GM12878 (cell line): Measurements from ENCODE around the gene GPC3.

Source experiments
- CTCF ChIP-seq, 3 experiments: IDR thresholded peaks in 2 of 3; conservative IDR thresholded peaks in 1 of 3; 2 replicates each; pipeline ENCODE4 v1.5.1; 2011; ENCODE audit warnings: low read depth in 3 of 3, low read length in 3 of 3, mild to moderate bottlenecking in 3 of 3, control low read depth in 2 of 3, moderate library complexity in 2 of 3, inconsistent platforms in 1 of 3, mixed read lengths in 1 of 3; ENCODE audit not compliant: control insufficient read depth in 2 of 3, insufficient read depth in 1 of 3; ENCODE audit errors: extremely low read depth in 1 of 3
- GABPA ChIP-seq: IDR thresholded peaks from 2 replicates; pipeline ENCODE4 v1.6.1; 2014; ENCODE audit warnings: antibody characterized with exemption, low read depth, mild to moderate bottlenecking, inconsistent platforms
- HDAC6 ChIP-seq: fragments of 200-600 bp; sonication (generic); IDR thresholded peaks from one replicate; pipeline ENCODE4 v1.8.0; 2017; ENCODE audit warnings: antibody characterized with exemption; ENCODE audit not compliant: unreplicated experiment
- POLR2A ChIP-seq: IDR thresholded peaks from 2 replicates; pipeline ENCODE4 v1.6.1; 2011; ENCODE audit warnings: low read depth, mild to moderate bottlenecking, low read length
- TCF7 ChIP-seq: IDR thresholded peaks from 2 replicates; pipeline ENCODE4 v1.6.1; 2014; ENCODE audit warnings: antibody characterized with exemption, borderline replicate concordance

DNA sequence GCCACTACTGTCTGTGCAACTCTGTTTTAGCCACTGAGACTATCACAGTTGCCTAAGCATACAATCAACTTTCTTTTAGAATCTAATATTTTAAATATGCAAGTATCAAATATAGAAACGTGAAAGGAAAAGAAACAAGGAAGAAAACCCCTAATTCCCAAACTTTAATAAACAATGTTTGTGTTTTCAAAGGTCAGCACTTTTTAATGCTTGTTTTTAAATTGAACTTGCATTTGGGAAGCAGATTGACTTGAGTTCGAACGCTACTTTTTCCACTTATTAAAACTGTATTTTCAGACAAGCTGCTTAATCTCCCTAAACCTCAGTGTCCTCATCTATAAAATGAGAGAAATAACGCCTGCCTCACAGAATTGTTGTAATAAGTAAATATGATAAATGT, 384.3 kb downstream of the GPC3 start:
- TF ChIP-seq CTCF (IDR thresholded peaks at IDR 0.05 in 2 of 3, conservative IDR thresholded peaks at IDR 0.05 in 1 of 3; ENCODE audit: control insufficient read depth in 2 of 3, extremely low read depth in 1 of 3, insufficient read depth in 1 of 3, low read depth in 3 of 3, low read length in 3 of 3) (no peak), HDAC6 (no peak), TCF7 (no peak), POLR2A (no peak), GABPA (no peak)
